ENCODE data around the gene CDC37L1. TPM values are rescaled to one million over a fixed set of nuclear protein-coding genes. Genes with fewer than 3 reads are reported as not detected.
"Not testable (repeated sequence)": the region's sequence is repeated elsewhere in the genome, so short reads cannot be mapped to it uniquely, and the experiment has no call there.

Gene CDC37L1
- total and polyA plus RNA-seq, 2 experiments from 2014 or later, result 26.2 to 26.4 TPM

GRCh38 chr9:4656621-4657020 lies 22.7 kb upstream of the CDC37L1 start:
- Histone ChIP-seq H2AFZ (no peak overlapping the region), H3K9ac (no peak overlapping the region), H3K4me2 (ENCODE audit: unreplicated experiment) (no peak overlapping the region), H3K27me3 (replicated peaks; ENCODE audit: insufficient read depth) (no peaks in the 10 kb centered on the region), H3K9me2 (ENCODE audit: insufficient read depth) (no peaks in the 10 kb centered on the region), H3K4me3 (no peak overlapping the region), H3K9me3 (ENCODE audit: low read depth) (no peaks in the 10 kb centered on the region), H3K27ac (no peak overlapping the region), H3K4me1 (ENCODE audit: insufficient read depth) (peaks cover 7% of the 10 kb centered on the region), H3F3A (ENCODE audit: insufficient read depth) (peaks cover 7% of the 10 kb centered on the region), H3K79me2 (ENCODE audit: insufficient read depth) (no peaks in the 10 kb centered on the region), H3K36me3 (ENCODE audit: low read depth) (no peaks in the 10 kb centered on the region), H4K20me1 (ENCODE audit: insufficient read depth) (no peaks in the 10 kb centered on the region)
- DNase-seq, result no peak
- in situ Hi-C loops (cut with MboI), result no loop called here
- TF ChIP-seq EZH2phosphoT487 (IDR thresholded peaks at IDR 0.05; ENCODE audit: insufficient read depth, low read depth), result no peak
- TF ChIP-seq EZH2 (IDR thresholded peaks at IDR 0.05; ENCODE audit: insufficient read depth, poor library complexity, severe bottlenecking), result no peak
- WGBS, 2 experiments (ENCODE audit: low coverage in 1 of 2, low lambda C conversion rate in 2 of 2, missing lambda C conversion rate in 2 of 2), result 80 to 91% methylated on average over 3 of the region's 3 CpGs

DNA sequence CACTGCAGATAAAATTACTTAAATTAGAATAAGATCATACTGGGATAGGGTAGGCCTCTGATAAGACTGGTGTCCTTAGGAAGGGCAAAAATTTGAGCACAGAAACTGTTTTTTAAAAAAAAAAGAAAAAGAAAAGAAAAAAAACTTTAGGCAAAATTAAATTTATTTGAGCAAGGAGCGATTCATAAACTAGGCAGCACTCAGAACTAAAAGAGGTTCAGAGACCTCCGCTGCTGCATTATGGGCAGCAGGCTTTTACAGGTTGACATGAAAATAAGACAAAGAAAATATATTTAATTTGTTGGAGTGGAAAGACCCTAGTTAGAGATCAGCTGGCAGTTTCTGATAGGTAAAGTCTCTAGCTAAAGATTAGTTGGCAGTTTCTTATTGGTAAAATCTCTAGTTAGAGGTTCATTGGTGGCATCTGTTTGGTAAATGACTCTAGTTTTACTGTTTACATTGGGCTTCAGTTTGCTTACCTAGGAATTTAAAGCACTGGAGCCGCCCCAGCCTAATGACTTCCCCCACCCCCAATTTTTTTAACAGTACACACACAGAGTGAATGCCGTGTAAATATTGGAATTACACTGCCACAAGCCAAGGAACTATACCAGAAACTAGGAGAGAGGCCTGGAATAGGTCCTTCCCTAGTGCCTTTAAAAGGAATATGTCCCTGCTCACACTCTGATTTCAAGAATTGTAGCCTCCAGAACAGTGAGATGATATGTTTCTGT lies 21.8 kb upstream of the CDC37L1 start:
- no peak for TF ChIP-seq EZH2 (IDR thresholded peaks at IDR 0.05; ENCODE audit: insufficient read depth, poor library complexity, severe bottlenecking)
- no peak for TF ChIP-seq EZH2phosphoT487 (IDR thresholded peaks at IDR 0.05; ENCODE audit: insufficient read depth, low read depth)
- no peak overlapping the region for H2AFZ ChIP-seq
- H3K79me2 ChIP-seq (ENCODE audit: insufficient read depth), result no peaks in the 10 kb centered on the region
- H3K4me3 ChIP-seq, result no peak overlapping the region
- no peaks in the 10 kb centered on the region for H4K20me1 ChIP-seq (ENCODE audit: insufficient read depth)
- no peaks in the 10 kb centered on the region for H3K9me3 ChIP-seq (ENCODE audit: low read depth)
- H3K27me3 ChIP-seq (replicated peaks; ENCODE audit: insufficient read depth), result no peaks in the 10 kb centered on the region
- no peaks in the 10 kb centered on the region for H3K36me3 ChIP-seq (ENCODE audit: low read depth)
- no peak overlapping the region for H3K9ac ChIP-seq
- H3K4me2 ChIP-seq (ENCODE audit: unreplicated experiment), result no peak overlapping the region
- H3K27ac ChIP-seq, result no peak overlapping the region
- in situ Hi-C loops (cut with MboI), result no loop called here
- no peak for DNase-seq
- H3F3A ChIP-seq (ENCODE audit: insufficient read depth), result peaks cover 10% of the 10 kb centered on the region
- H3K9me2 ChIP-seq (ENCODE audit: insufficient read depth), result no peaks in the 10 kb centered on the region
- WGBS, 2 experiments (ENCODE audit: low coverage in 1 of 2, low lambda C conversion rate in 2 of 2, missing lambda C conversion rate in 2 of 2), result 91 to 94% methylated on average over 4 of the region's 4 CpGs
- peaks cover 10% of the 10 kb centered on the region for H3K4me1 ChIP-seq (ENCODE audit: insufficient read depth)

- Histone ChIP-seq H3F3A (ENCODE audit: insufficient read depth) (peaks cover 35% of the 10 kb centered on the region), H3K4me1 (ENCODE audit: insufficient read depth) (peaks cover 36% of the 10 kb centered on the region)
- H3K9me2 ChIP-seq (ENCODE audit: insufficient read depth); H3K27ac ChIP-seq; H3K79me2 ChIP-seq (ENCODE audit: insufficient read depth); H3K9ac ChIP-seq; H3K4me2 ChIP-seq (ENCODE audit: unreplicated experiment); in situ Hi-C loops (cut with MboI); H4K20me1 ChIP-seq (ENCODE audit: insufficient read depth); H3K9me3 ChIP-seq (ENCODE audit: low read depth); H3K27me3 ChIP-seq (replicated peaks; ENCODE audit: insufficient read depth); H2AFZ ChIP-seq; H3K36me3 ChIP-seq (ENCODE audit: low read depth); DNase-seq; H3K4me3 ChIP-seq: not testable (repeated sequence)
- 81 to 84% methylated on average over 4 to 5 of the region's 5 CpGs for WGBS, 2 experiments (ENCODE audit: low coverage in 1 of 2, low lambda C conversion rate in 2 of 2, missing lambda C conversion rate in 2 of 2)
These were observed 18.7 kb upstream of the CDC37L1 start for GRCh38 chr9:4660665-4661064.

DNA sequence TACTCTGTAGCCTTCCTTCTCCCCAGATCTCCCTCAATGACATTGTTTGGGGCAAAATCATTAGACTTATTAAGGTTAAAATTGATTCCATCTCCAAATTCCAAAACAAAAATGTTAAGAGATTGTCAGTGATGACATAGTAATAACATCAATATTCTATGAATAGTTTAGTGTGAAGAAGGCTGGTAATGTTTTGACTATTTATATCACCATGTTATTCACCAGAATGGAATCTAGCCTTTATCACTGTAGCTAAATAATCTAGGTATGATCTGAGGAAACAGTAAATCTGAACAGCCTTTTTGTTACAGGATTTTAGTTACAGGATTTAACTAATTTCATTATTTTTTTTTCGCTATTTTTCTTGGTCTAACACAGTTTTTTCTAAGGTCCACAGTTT lies 18.2 kb upstream of the CDC37L1 start:
- in situ Hi-C loops (cut with MboI), result no loop called here
- H2AFZ ChIP-seq, result peak overlapping the region; percentile 89; the same call in 1 of the 2 replicates

More for the DNA sequence above, 18.2 kb upstream of the CDC37L1 start:
- H3K4me3 ChIP-seq, result peak overlapping the region; percentile 87
- peaks cover 39% of the 10 kb centered on the region for H3K4me1 ChIP-seq (ENCODE audit: insufficient read depth)
- DNase-seq, result peak; percentile 52
- H3K9me3 ChIP-seq (ENCODE audit: low read depth), result no peaks in the 10 kb centered on the region
- no peaks in the 10 kb centered on the region for H4K20me1 ChIP-seq (ENCODE audit: insufficient read depth)
- H3K4me2 ChIP-seq (ENCODE audit: unreplicated experiment), result peak overlapping the region; percentile 91
- H3K9me2 ChIP-seq (ENCODE audit: insufficient read depth), result no peaks in the 10 kb centered on the region
- H3K36me3 ChIP-seq (ENCODE audit: low read depth), result no peaks in the 10 kb centered on the region
- no peaks in the 10 kb centered on the region for H3K27me3 ChIP-seq (replicated peaks; ENCODE audit: insufficient read depth)
- peak overlapping the region; percentile 83; the same call in 1 of the 2 replicates for H3K9ac ChIP-seq
- H3F3A ChIP-seq (ENCODE audit: insufficient read depth), result peaks cover 38% of the 10 kb centered on the region
- 95 to 98% methylated on average over 1 of the region's 1 CpG for WGBS, 2 experiments (ENCODE audit: low coverage in 1 of 2, low lambda C conversion rate in 2 of 2, missing lambda C conversion rate in 2 of 2)
- TF ChIP-seq EZH2 (IDR thresholded peaks at IDR 0.05; ENCODE audit: insufficient read depth, poor library complexity, severe bottlenecking) (no peak), EZH2phosphoT487 (IDR thresholded peaks at IDR 0.05; ENCODE audit: insufficient read depth, low read depth) (no peak)
- 0 out of 2 replicates have a peak overlapping the region, but pooled peaks have one; percentile 10 for H3K27ac ChIP-seq
- H3K79me2 ChIP-seq (ENCODE audit: insufficient read depth), result no peaks in the 10 kb centered on the region
